Measurements from ENCODE around the gene SSTR4. TPM values are rescaled to one million over a fixed set of nuclear protein-coding genes. Genes with fewer than 3 reads are reported as not detected.

The SSTR4 gene
- polyA plus RNA-seq, 2 of the 4 experiments (the other 2 are of a cell fraction): 0.08 TPM; not detected in 1

DNA sequence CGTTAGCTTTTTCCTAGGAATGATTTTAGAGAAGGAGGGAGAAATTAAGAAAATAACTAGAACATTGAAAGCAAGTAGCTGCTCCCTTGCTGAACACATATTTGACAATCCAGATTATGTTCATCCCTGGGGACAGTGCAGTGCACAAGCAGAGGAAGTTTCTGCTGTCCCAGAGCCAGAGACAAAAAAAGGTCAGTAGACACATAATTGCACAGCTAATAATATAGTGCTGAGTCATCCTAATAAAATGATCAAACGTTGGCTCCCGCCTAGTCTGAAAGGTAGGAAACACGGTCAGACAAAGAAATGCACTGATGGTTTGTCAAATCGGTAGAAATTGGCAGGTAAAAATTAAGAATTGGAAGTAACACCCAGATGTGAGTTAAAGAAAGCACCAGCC, 21.7 kb upstream of the SSTR4 start:
- Histone ChIP-seq H3K4me3 (no peak overlapping the region), H3K9me3 (no peaks in the 10 kb centered on the region), H3K4me1 (peaks cover 54% of the 10 kb centered on the region), H3K27ac (peak overlapping the region; percentile 67 to 83), H3K4me2 (peak overlapping the region; percentile 58)
- peak in 1 of 2 experiments; percentile 44 for DNase-seq (ENCODE audit: low read depth in 1 of 2, low spot score in 1 of 2)
- 18% methylated on average over 5 of the region's 5 CpGs for WGBS (ENCODE audit: missing lambda C conversion rate)
- POLR2A ChIA-PET: no interaction called here
- TF ChIP-seq FOSB (CRISPR knock-in tag; IDR thresholded peaks at IDR 0.05): no peak
- 0 out of 5 replicates have a peak, but pooled peaks of 1 of the 2 experiments have one; percentile 40 for TF ChIP-seq JUN (IDR thresholded peaks at IDR 0.05)
- no peak for TF ChIP-seq TP53 (CRISPR knock-in tag; IDR thresholded peaks at IDR 0.05)
- peak; percentile 99 for TF ChIP-seq MAFK (IDR thresholded peaks at IDR 0.05; ENCODE audit: partially characterized antibody)
- TF ChIP-seq, protein P1, sequence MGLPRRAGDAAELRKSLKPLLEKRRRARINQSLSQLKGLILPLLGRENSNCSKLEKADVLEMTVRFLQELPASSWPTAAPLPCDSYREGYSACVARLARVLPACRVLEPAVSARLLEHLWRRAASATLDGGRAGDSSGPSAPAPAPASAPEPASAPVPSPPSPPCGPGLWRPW (IDR thresholded peaks at IDR 0.05): no peak
- no peak for TF ChIP-seq EHF (CRISPR knock-in tag; IDR thresholded peaks at IDR 0.05)
- TF ChIP-seq RAD21 (conservative IDR thresholded peaks at IDR 0.05 in 1 of 2, IDR thresholded peaks at IDR 0.05 in 1 of 2): peak in 1 of 2 experiments; percentile 23; a peak in 1 of 5 replicates
- TF ChIP-seq EP300 (IDR thresholded peaks at IDR 0.05): peak in 1 of 2 experiments; percentile 35; a peak in 1 of 5 replicates
- no peak for TF ChIP-seq GATA3 (IDR thresholded peaks at IDR 0.05; ENCODE audit: borderline replicate concordance)
- peak; percentile 59 for TF ChIP-seq JUNB (IDR thresholded peaks at IDR 0.05)
- peak; percentile 98 for TF ChIP-seq NFE2L2 (conservative IDR thresholded peaks at IDR 0.05; ENCODE audit: low read length)
- no peak for TF ChIP-seq ESRRA (IDR thresholded peaks at IDR 0.05; ENCODE audit: borderline replicate concordance, low read length)
- TF ChIP-seq, protein P2, sequence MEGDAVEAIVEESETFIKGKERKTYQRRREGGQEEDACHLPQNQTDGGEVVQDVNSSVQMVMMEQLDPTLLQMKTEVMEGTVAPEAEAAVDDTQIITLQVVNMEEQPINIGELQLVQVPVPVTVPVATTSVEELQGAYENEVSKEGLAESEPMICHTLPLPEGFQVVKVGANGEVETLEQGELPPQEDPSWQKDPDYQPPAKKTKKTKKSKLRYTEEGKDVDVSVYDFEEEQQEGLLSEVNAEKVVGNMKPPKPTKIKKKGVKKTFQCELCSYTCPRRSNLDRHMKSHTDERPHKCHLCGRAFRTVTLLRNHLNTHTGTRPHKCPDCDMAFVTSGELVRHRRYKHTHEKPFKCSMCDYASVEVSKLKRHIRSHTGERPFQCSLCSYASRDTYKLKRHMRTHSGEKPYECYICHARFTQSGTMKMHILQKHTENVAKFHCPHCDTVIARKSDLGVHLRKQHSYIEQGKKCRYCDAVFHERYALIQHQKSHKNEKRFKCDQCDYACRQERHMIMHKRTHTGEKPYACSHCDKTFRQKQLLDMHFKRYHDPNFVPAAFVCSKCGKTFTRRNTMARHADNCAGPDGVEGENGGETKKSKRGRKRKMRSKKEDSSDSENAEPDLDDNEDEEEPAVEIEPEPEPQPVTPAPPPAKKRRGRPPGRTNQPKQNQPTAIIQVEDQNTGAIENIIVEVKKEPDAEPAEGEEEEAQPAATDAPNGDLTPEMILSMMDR (IDR thresholded peaks at IDR 0.05): no peak
- CTCF ChIA-PET: interaction anchor here (1.5 to 3.7 kb wide), 4 partner anchors 11 to 322 kb away, joined by 3 to 22 read pairs (median 3); no protein-coding TSS in a partner anchor
- ATAC-seq: peak in 1 of 2 experiments; percentile 38; a peak in 2 of 6 replicates
- peak; percentile 97 for FAIRE-seq

DNA sequence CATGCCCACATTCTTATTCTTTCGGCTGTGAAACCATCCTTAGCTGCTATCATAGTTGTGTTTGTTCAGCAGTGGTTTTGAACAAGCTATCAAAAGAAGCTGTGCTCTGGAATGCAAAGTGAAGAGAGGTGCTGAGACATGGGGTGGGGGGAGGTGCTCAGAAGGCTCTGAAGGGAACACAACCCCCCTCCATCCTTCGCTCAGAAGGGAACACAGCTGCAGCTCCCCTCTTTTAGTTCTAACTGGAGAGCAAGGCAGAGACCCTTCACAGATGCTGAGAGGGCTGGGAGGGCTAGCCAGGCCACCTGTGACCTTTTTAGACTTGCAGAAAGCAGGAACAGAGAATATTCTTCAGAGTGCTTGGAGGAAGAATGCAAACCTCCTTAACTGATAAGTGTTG, 17.6 kb upstream of the SSTR4 start:
- CTCF ChIA-PET: interaction anchor here (0.8 to 3.2 kb wide), 8 partner anchors 8 to 431 kb away, joined by 3 to 12 read pairs (median 4); no protein-coding TSS in a partner anchor
- no peak overlapping the region for H3K4me2 ChIP-seq
- ATAC-seq (no peak), FAIRE-seq (no peak), DNase-seq (ENCODE audit: low read depth in 1 of 2, low spot score in 1 of 2) (no peak)
- POLR2A ChIA-PET: no interaction called here
- no peak for TF ChIP-seq CBX8 (IDR thresholded peaks at IDR 0.05)
- no peak for TF ChIP-seq KDM1A (IDR thresholded peaks at IDR 0.05; ENCODE audit: low read depth)
- TF ChIP-seq MAZ (IDR thresholded peaks at IDR 0.05; ENCODE audit: borderline replicate concordance, low read depth, low read length): no peak
- no peak for TF ChIP-seq POLR2AphosphoS2 (conservative IDR thresholded peaks at IDR 0.05; ENCODE audit: low read length)
- no peak for TF ChIP-seq ZSCAN20 (CRISPR knock-in tag; IDR thresholded peaks at IDR 0.05)
- no peak for TF ChIP-seq MAX (IDR thresholded peaks at IDR 0.05)
- no peak for TF ChIP-seq CHD2 (IDR thresholded peaks at IDR 0.05; ENCODE audit: low read length, partially characterized antibody)
- no peak for TF ChIP-seq FOSB (CRISPR knock-in tag; IDR thresholded peaks at IDR 0.05)
- H3K4me1 ChIP-seq: peaks cover 24% of the 10 kb centered on the region
- H3K27ac ChIP-seq: peak overlapping the region; percentile 15 to 65; a peak in 4 of 6 replicates
- 81% methylated on average over 2 of the region's 2 CpGs for WGBS (ENCODE audit: missing lambda C conversion rate)
- no peaks in the 10 kb centered on the region for H3K9me3 ChIP-seq
- no peak overlapping the region for H3K4me3 ChIP-seq

GRCh38 chr20:23018432-23018831, 16.7 kb upstream of the SSTR4 start:
- POLR2A ChIA-PET: no interaction called here
- DNase-seq (ENCODE audit: low read depth in 1 of 2, low spot score in 1 of 2) (no peak), FAIRE-seq (no peak), ATAC-seq (no peak)
- Histone ChIP-seq H3K27ac (no peak overlapping the region; a peak in 2 of 6 replicates), H3K9me3 (no peaks in the 10 kb centered on the region), H3K4me2 (no peak overlapping the region), H3K4me3 (no peak overlapping the region), H3K4me1 (peaks cover 19% of the 10 kb centered on the region)
- CTCF ChIA-PET: interaction anchor here (1.0 to 3.2 kb wide), 10 partner anchors 9 to 327 kb away, joined by 3 to 12 read pairs (median 4); no protein-coding TSS in a partner anchor
- TF ChIP-seq JUN (IDR thresholded peaks at IDR 0.05): no peak
- no peak for TF ChIP-seq CBX8 (IDR thresholded peaks at IDR 0.05)
- TF ChIP-seq, protein P3, sequence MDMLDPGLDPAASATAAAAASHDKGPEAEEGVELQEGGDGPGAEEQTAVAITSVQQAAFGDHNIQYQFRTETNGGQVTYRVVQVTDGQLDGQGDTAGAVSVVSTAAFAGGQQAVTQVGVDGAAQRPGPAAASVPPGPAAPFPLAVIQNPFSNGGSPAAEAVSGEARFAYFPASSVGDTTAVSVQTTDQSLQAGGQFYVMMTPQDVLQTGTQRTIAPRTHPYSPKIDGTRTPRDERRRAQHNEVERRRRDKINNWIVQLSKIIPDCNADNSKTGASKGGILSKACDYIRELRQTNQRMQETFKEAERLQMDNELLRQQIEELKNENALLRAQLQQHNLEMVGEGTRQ (IDR thresholded peaks at IDR 0.05): no peak
- no peak for TF ChIP-seq RNF2 (IDR thresholded peaks at IDR 0.05; ENCODE audit: borderline replicate concordance, low read depth)
- TF ChIP-seq EHF (CRISPR knock-in tag; IDR thresholded peaks at IDR 0.05): no peak
- no peak for TF ChIP-seq TFCP2L1 (CRISPR knock-in tag; IDR thresholded peaks at IDR 0.05)
- TF ChIP-seq, protein P4, sequence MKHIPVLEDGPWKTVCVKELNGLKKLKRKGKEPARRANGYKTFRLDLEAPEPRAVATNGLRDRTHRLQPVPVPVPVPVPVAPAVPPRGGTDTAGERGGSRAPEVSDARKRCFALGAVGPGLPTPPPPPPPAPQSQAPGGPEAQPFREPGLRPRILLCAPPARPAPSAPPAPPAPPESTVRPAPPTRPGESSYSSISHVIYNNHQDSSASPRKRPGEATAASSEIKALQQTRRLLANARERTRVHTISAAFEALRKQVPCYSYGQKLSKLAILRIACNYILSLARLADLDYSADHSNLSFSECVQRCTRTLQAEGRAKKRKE (CRISPR knock-in tag; IDR thresholded peaks at IDR 0.05; ENCODE audit: low read depth): no peak
